Measurements from ENCODE around the gene MGST3.
"Not testable (repeated sequence)": the region's sequence is repeated elsewhere in the genome, so short reads cannot be mapped to it uniquely, and the experiment has no call there.

MGST3 gene

DNA sequence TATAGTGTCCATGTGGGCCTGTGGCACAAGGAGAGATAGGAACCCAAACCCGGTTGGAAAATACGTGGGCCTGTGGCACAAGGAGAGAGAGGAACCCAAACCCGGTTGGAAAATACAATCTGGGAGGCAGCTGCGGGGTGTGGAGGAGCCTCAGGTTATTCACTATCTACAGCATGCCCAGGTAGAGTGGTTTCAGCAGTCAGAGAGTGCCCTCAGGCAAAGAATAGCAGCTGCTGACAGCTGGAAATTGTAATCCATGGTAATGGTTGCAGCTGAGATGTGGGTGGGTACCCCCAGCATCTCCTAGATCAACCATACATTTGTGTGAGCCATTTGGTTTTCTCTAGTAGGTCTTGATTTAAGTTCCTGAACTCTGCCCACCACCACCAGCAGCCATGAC, 25.8 kb upstream of the MGST3 start:
- Histone ChIP-seq H3K4me3 (ENCODE audit: low read depth in 1 of 2, low read length in 2 of 2) (no peak overlapping the region), H3K27ac (ENCODE audit: low read length) (no peak overlapping the region), H3K36me3 (ENCODE audit: control insufficient read depth in 1 of 2, insufficient read depth in 2 of 2, low read length in 2 of 2) (no peaks in the 10 kb centered on the region), H3K27me3 (ENCODE audit: low read depth, low read length) (no peaks in the 10 kb centered on the region), H3K4me1 (ENCODE audit: control insufficient read depth in 1 of 2, insufficient read depth in 2 of 2, low read length in 2 of 2) (no peaks in the 10 kb centered on the region), H3K9me3 (ENCODE audit: control insufficient read depth in 1 of 2, low read length in 2 of 2) (no peaks in the 10 kb centered on the region)

DNA sequence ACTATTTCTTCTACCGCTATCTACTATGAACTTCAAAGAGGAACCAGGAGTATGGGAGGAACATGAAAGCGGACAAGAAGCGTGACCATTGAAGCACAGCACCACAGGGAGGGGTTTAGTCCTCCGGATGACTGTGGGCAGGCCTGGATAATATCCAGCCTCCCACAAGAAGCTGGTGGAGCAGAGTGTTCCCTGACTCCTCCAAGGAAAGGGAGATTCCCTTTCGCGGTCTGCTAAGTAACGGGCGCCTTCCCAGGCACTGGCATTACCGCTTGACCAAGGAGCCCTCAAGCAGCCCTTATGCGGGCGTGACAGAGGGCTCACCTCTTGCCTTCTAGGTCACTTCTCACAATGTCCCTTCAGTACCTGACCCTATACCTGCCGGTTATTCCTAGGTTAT, 24.4 kb upstream of the MGST3 start:
- H3K4me1 ChIP-seq (ENCODE audit: control insufficient read depth in 1 of 2, insufficient read depth in 2 of 2, low read length in 2 of 2); H3K4me3 ChIP-seq (ENCODE audit: low read depth in 1 of 2, low read length in 2 of 2); H3K27ac ChIP-seq (ENCODE audit: low read length); H3K9me3 ChIP-seq (ENCODE audit: control insufficient read depth in 1 of 2, low read length in 2 of 2); H3K36me3 ChIP-seq (ENCODE audit: control insufficient read depth in 1 of 2, insufficient read depth in 2 of 2, low read length in 2 of 2); H3K27me3 ChIP-seq (ENCODE audit: low read depth, low read length): not testable (repeated sequence)

- no peak overlapping the region for H3K4me3 ChIP-seq (ENCODE audit: low read depth in 1 of 2, low read length in 2 of 2)
- no peaks in the 10 kb centered on the region for H3K27me3 ChIP-seq (ENCODE audit: low read depth, low read length)
- no peak overlapping the region for H3K27ac ChIP-seq (ENCODE audit: low read length)
- H3K9me3 ChIP-seq (ENCODE audit: control insufficient read depth in 1 of 2, low read length in 2 of 2): peaks cover 0 to 3% of the 10 kb centered on the region in 2 donors
- H3K36me3 ChIP-seq (ENCODE audit: control insufficient read depth in 1 of 2, insufficient read depth in 2 of 2, low read length in 2 of 2): no peaks in the 10 kb centered on the region
- H3K4me1 ChIP-seq (ENCODE audit: control insufficient read depth in 1 of 2, insufficient read depth in 2 of 2, low read length in 2 of 2): no peaks in the 10 kb centered on the region
These were observed 20.2 kb upstream of the MGST3 start for GRCh38 chr1:165610866-165611265.

- Histone ChIP-seq H3K27ac (ENCODE audit: low read length) (no peak overlapping the region), H3K9me3 (ENCODE audit: control insufficient read depth in 1 of 2, low read length in 2 of 2) (peaks cover 0 to 3% of the 10 kb centered on the region in 2 donors), H3K4me1 (ENCODE audit: control insufficient read depth in 1 of 2, insufficient read depth in 2 of 2, low read length in 2 of 2) (no peaks in the 10 kb centered on the region), H3K27me3 (ENCODE audit: low read depth, low read length) (no peaks in the 10 kb centered on the region), H3K36me3 (ENCODE audit: control insufficient read depth in 1 of 2, insufficient read depth in 2 of 2, low read length in 2 of 2) (no peaks in the 10 kb centered on the region), H3K4me3 (ENCODE audit: low read depth in 1 of 2, low read length in 2 of 2) (no peak overlapping the region)
These were observed 19.0 kb upstream of the MGST3 start for GRCh38 chr1:165612062-165612461.

GRCh38 chr1:165616054-165616612, 14.9 kb upstream of the MGST3 start:
- Histone ChIP-seq H3K36me3 (ENCODE audit: control insufficient read depth in 1 of 2, insufficient read depth in 2 of 2, low read length in 2 of 2) (no peaks in the 10 kb centered on the region), H3K27ac (ENCODE audit: low read length) (no peak overlapping the region), H3K27me3 (ENCODE audit: low read depth, low read length) (no peaks in the 10 kb centered on the region), H3K9me3 (ENCODE audit: control insufficient read depth in 1 of 2, low read length in 2 of 2) (peaks cover 0 to 3% of the 10 kb centered on the region in 2 donors), H3K4me3 (ENCODE audit: low read depth in 1 of 2, low read length in 2 of 2) (no peak overlapping the region), H3K4me1 (ENCODE audit: control insufficient read depth in 1 of 2, insufficient read depth in 2 of 2, low read length in 2 of 2) (no peaks in the 10 kb centered on the region)

GRCh38 chr1:165616987-165617546, 14.0 kb upstream of the MGST3 start:
- H3K27ac ChIP-seq (ENCODE audit: low read length): no peak overlapping the region
- H3K4me3 ChIP-seq (ENCODE audit: low read depth in 1 of 2, low read length in 2 of 2): no peak overlapping the region
- H3K4me1 ChIP-seq (ENCODE audit: control insufficient read depth in 1 of 2, insufficient read depth in 2 of 2, low read length in 2 of 2): no peaks in the 10 kb centered on the region
- H3K36me3 ChIP-seq (ENCODE audit: control insufficient read depth in 1 of 2, insufficient read depth in 2 of 2, low read length in 2 of 2): no peaks in the 10 kb centered on the region
- H3K9me3 ChIP-seq (ENCODE audit: control insufficient read depth in 1 of 2, low read length in 2 of 2): peaks cover 0 to 3% of the 10 kb centered on the region in 2 donors
- no peaks in the 10 kb centered on the region for H3K27me3 ChIP-seq (ENCODE audit: low read depth, low read length)

- H3K27me3 ChIP-seq (ENCODE audit: low read depth, low read length): peaks cover 3% of the 10 kb centered on the region
- H3K9me3 ChIP-seq (ENCODE audit: control insufficient read depth in 1 of 2, low read length in 2 of 2): no peaks in the 10 kb centered on the region
- H3K27ac ChIP-seq (ENCODE audit: low read length): no peak overlapping the region
- H3K4me3 ChIP-seq (ENCODE audit: low read depth in 1 of 2, low read length in 2 of 2): no peak overlapping the region
- no peaks in the 10 kb centered on the region for H3K4me1 ChIP-seq (ENCODE audit: control insufficient read depth in 1 of 2, insufficient read depth in 2 of 2, low read length in 2 of 2)
- H3K36me3 ChIP-seq (ENCODE audit: control insufficient read depth in 1 of 2, insufficient read depth in 2 of 2, low read length in 2 of 2): no peaks in the 10 kb centered on the region
These were observed 11.3 kb upstream of the MGST3 start for GRCh38 chr1:165619647-165620151.

DNA sequence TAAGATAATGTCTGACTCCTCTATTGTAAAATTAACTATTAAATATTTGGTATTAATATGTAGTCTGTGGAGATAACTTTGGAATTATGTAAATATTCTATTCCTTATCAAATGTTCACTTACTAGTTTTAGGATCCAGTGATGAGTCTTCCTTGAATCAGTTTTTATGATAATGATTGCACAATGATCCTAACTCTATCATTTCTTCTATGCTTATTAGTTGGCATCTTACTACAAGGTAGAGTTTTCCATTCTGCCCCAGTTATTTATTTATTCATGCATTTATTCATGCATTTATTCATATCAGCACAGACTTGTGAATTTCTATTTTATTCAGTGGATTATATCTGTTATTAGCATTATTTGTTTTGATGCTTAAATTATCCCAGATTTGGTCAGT, 7.4 kb upstream of the MGST3 start:
- H3K4me3 ChIP-seq (ENCODE audit: low read depth in 1 of 2, low read length in 2 of 2): no peak overlapping the region
- H3K4me1 ChIP-seq (ENCODE audit: control insufficient read depth in 1 of 2, insufficient read depth in 2 of 2, low read length in 2 of 2): no peaks in the 10 kb centered on the region
- no peak overlapping the region for H3K27ac ChIP-seq (ENCODE audit: low read length)
- H3K27me3 ChIP-seq (ENCODE audit: low read depth, low read length): peaks cover 3% of the 10 kb centered on the region
- no peaks in the 10 kb centered on the region for H3K36me3 ChIP-seq (ENCODE audit: control insufficient read depth in 1 of 2, insufficient read depth in 2 of 2, low read length in 2 of 2)
- H3K9me3 ChIP-seq (ENCODE audit: control insufficient read depth in 1 of 2, low read length in 2 of 2): no peaks in the 10 kb centered on the region

- H3K9me3 ChIP-seq (ENCODE audit: control insufficient read depth in 1 of 2, low read length in 2 of 2): no peaks in the 10 kb centered on the region
- no peaks in the 10 kb centered on the region for H3K4me1 ChIP-seq (ENCODE audit: control insufficient read depth in 1 of 2, insufficient read depth in 2 of 2, low read length in 2 of 2)
- no peak overlapping the region for H3K4me3 ChIP-seq (ENCODE audit: low read depth in 1 of 2, low read length in 2 of 2)
- no peak overlapping the region for H3K27ac ChIP-seq (ENCODE audit: low read length)
- no peaks in the 10 kb centered on the region for H3K36me3 ChIP-seq (ENCODE audit: control insufficient read depth in 1 of 2, insufficient read depth in 2 of 2, low read length in 2 of 2)
- H3K27me3 ChIP-seq (ENCODE audit: low read depth, low read length): peaks cover 3% of the 10 kb centered on the region
These were observed 6.6 kb upstream of the MGST3 start for GRCh38 chr1:165624441-165624840.

GRCh38 chr1:165628147-165628822, 2.7 kb upstream of the MGST3 start:
- H3K27ac ChIP-seq (ENCODE audit: low read length): no peak overlapping the region
- H3K36me3 ChIP-seq (ENCODE audit: control insufficient read depth in 1 of 2, insufficient read depth in 2 of 2, low read length in 2 of 2): no peaks in the 10 kb centered on the region
- H3K27me3 ChIP-seq (ENCODE audit: low read depth, low read length): peaks cover 3% of the 10 kb centered on the region
- peaks cover 6 to 15% of the 10 kb centered on the region in 2 donors for H3K4me1 ChIP-seq (ENCODE audit: control insufficient read depth in 1 of 2, insufficient read depth in 2 of 2, low read length in 2 of 2)
- no peaks in the 10 kb centered on the region for H3K9me3 ChIP-seq (ENCODE audit: control insufficient read depth in 1 of 2, low read length in 2 of 2)
- H3K4me3 ChIP-seq (ENCODE audit: low read depth in 1 of 2, low read length in 2 of 2): no peak overlapping the region

- Histone ChIP-seq H3K27me3 (ENCODE audit: low read depth, low read length) (peaks cover 3% of the 10 kb centered on the region), H3K4me1 (ENCODE audit: control insufficient read depth in 1 of 2, insufficient read depth in 2 of 2, low read length in 2 of 2) (peaks cover 13 to 23% of the 10 kb centered on the region in 2 donors), H3K36me3 (ENCODE audit: control insufficient read depth in 1 of 2, insufficient read depth in 2 of 2, low read length in 2 of 2) (no peaks in the 10 kb centered on the region), H3K9me3 (ENCODE audit: control insufficient read depth in 1 of 2, low read length in 2 of 2) (no peaks in the 10 kb centered on the region), H3K4me3 (ENCODE audit: low read depth in 1 of 2, low read length in 2 of 2) (no peak overlapping the region), H3K27ac (ENCODE audit: low read length) (no peak overlapping the region)
These were observed 1.9 kb upstream of the MGST3 start for GRCh38 chr1:165629151-165629550.
